ENCODE measurements around the gene KIAA1755. TPM values are rescaled to one million over a fixed set of nuclear protein-coding genes. Genes with fewer than 3 reads are reported as not detected.
"Not testable (repeated sequence)": the region's sequence is repeated elsewhere in the genome, so short reads cannot be mapped to it uniquely, and the experiment has no call there.

The KIAA1755 gene
- total RNA-seq, 4 donors from 2014 or later, result 0.17 to 0.88 (median 0.46) TPM; not detected in 1

GRCh38 chr20:38250609-38251008, 9.9 kb downstream of the KIAA1755 start:
- DNase-seq (ENCODE audit: low spot score in 2 of 2), result no peak
- 66 to 76% methylated on average over 6 of the region's 6 CpGs for WGBS, 2 donors
- intact Hi-C loops (cut with DNase I; ENCODE audit: low total_unique reads), result no loop called here
- TF ChIP-seq POLR2A (IDR thresholded peaks at IDR 0.05), result no peak
- TF ChIP-seq CTCF (IDR thresholded peaks at IDR 0.05), result no peak
- H3K4me3 ChIP-seq (ENCODE audit: low read depth, poor library complexity, severe bottlenecking), result no peak overlapping the region

GRCh38 chr20:38249536-38250310, 10.8 kb downstream of the KIAA1755 start:
- DNase-seq (ENCODE audit: low spot score in 2 of 2), result no peak
- no peak overlapping the region for H3K4me3 ChIP-seq (ENCODE audit: low read depth, poor library complexity, severe bottlenecking)
- TF ChIP-seq CTCF (IDR thresholded peaks at IDR 0.05) (no peak), POLR2A (IDR thresholded peaks at IDR 0.05) (no peak)
- WGBS, 2 donors, result 78 to 79% methylated on average over 9 of the region's 9 CpGs
- intact Hi-C loops (cut with DNase I; ENCODE audit: low total_unique reads), result no loop called here

GRCh38 chr20:38248133-38248532, 12.4 kb downstream of the KIAA1755 start:
- WGBS, 2 donors, result 35 to 43% methylated on average over 8 of the region's 8 CpGs
- intact Hi-C loops (cut with DNase I; ENCODE audit: low total_unique reads), result no loop called here
- no peak for DNase-seq (ENCODE audit: low spot score in 2 of 2)
- no peak overlapping the region for H3K4me3 ChIP-seq (ENCODE audit: low read depth, poor library complexity, severe bottlenecking)
- TF ChIP-seq POLR2A (IDR thresholded peaks at IDR 0.05), result no peak
- no peak for TF ChIP-seq CTCF (IDR thresholded peaks at IDR 0.05)

GRCh38 chr20:38247725-38248124, 12.8 kb downstream of the KIAA1755 start:
- intact Hi-C loops (cut with DNase I; ENCODE audit: low total_unique reads); H3K4me3 ChIP-seq (ENCODE audit: low read depth, poor library complexity, severe bottlenecking); DNase-seq (ENCODE audit: low spot score in 2 of 2): not testable (repeated sequence)
- WGBS, 2 donors, result 75 to 77% methylated on average over 4 of the region's 4 CpGs

GRCh38 chr20:38247166-38247509, 13.4 kb downstream of the KIAA1755 start:
- WGBS, 2 donors, result 66 to 72% methylated on average over 7 of the region's 7 CpGs
- no peak for DNase-seq (ENCODE audit: low spot score in 2 of 2)
- H3K4me3 ChIP-seq (ENCODE audit: low read depth, poor library complexity, severe bottlenecking), result no peak overlapping the region
- intact Hi-C loops (cut with DNase I; ENCODE audit: low total_unique reads), result no loop called here
- TF ChIP-seq POLR2A (IDR thresholded peaks at IDR 0.05) (no peak), CTCF (IDR thresholded peaks at IDR 0.05) (no peak)

GRCh38 chr20:38246357-38247165, 14.0 kb downstream of the KIAA1755 start:
- TF ChIP-seq CTCF (IDR thresholded peaks at IDR 0.05), result no peak
- no peak for TF ChIP-seq POLR2A (IDR thresholded peaks at IDR 0.05)
- 55 to 67% methylated on average over 14 of the region's 14 CpGs for WGBS, 2 donors
- DNase-seq (ENCODE audit: low spot score in 2 of 2), result no peak
- intact Hi-C loops (cut with DNase I; ENCODE audit: low total_unique reads), result no loop called here
- H3K4me3 ChIP-seq (ENCODE audit: low read depth, poor library complexity, severe bottlenecking), result no peak overlapping the region
